ENCODE data around the gene MAP1S. TPM values are rescaled to one million over a fixed set of nuclear protein-coding genes. Genes with fewer than 3 reads are reported as not detected.

MAP1S gene
- total and polyA plus RNA-seq, 10 donors: 15.0 to 63.1 (median 35.5) TPM

DNA sequence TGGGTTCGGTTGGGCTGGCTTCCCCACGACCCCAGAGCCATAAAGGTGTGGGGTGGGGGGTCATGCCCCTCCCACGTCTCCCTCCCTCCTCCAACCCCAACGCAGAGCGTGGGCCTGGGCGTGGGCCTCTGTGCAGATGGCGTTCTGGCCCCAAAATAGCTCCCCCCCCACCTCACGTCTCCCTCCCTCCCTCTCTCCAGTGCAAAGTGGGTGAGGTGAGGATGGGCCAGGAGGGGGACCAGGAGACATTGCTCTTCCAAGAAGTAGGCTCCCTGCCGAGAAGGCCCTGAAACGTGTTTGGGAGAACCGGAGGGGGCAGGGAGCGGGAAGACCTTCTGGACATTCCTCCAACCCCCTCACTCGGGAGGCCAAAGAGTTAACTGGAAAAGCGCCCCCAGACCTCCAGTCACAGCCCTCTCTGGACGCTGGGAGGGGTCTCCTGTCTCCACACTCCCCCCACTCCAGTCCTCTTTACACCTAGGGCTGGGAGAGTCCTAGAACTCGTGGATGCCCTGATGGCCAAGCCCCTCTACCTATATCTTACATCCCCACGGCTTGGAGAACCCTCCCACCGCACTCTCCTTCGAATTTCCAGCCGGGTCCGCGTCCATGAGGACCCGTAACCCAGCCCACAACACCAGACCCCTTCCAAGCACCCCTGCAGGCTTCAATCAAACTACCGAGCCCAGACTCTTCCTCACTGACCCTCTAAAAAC is 32.0 kb upstream of the MAP1S start:
- intact Hi-C loops (cut with DNase I; ENCODE audit: low total_unique reads): no loop called here
- 3 to 10% (median 6%) methylated on average over 19 to 24 of the region's 24 CpGs for WGBS, 5 donors
- no peaks in the 10 kb centered on the region for H3K9me3 ChIP-seq

DNA sequence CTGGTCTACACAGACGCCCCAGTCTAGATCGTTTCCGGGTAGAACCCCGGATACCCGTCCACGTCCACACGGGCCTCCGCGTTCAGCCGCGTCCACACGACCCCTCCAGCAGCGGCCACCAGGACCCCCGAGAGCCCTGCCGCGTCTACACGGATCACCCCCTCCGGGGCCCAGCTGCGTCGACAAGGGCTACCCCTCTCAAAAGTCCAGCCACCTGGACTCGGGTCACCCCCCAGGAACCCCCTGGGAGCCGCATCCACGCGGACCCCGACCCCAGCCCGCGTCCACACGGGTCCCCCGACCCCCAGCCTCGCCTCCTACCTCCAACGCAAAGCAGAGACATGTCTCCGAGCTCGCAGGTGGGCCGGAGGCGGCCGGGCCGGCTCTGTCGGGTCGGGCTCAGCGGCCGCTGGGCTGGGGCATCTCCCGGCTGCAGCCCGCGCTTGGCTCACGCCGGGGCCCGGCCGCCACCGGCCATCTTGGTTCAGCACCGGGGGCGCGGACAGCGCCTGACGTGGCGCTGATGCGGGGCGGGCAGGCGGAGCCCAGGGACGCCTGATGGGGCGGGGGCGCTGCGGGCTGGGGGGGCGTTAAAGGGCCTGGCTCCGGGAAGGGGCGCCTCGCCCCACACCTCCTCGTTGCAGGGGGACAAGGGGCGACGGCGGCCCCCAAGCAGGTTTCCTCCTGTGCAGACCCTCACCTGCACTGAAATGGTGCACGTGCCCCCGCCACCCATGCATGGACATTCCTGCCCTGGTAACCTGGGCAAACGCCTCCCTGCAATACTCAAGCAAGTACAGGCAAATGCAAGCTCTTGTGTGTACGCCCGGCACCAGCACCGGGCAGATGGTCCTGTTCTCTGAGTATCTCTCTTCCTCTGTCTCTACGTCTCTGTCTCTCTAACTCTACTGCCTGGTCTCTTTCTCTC is 31.2 kb upstream of the MAP1S start, which contains the start of gene UNC13A:
TSS of gene UNC13A (minus strand) at position 498 of the 928 bp plus-strand sequence. CDS start at position 343, 155 bp downstream.
- Histone ChIP-seq H3K27me3 (replicated peaks in 1 of 7) (peaks cover 3 to 92% (median 42%) of the 10 kb centered on the region in 7 donors), H3K9me3 (no peaks in the 10 kb centered on the region), H3K36me3 (no peaks in the 10 kb centered on the region), H3K4me1 (peaks cover 11 to 32% (median 23%) of the 10 kb centered on the region in 6 donors), H3K27ac (no peak within 1 kb of the TSS), H3K4me3 (peak within 1 kb of the TSS in 1 of 8 donors; percentile 35)
- TF ChIP-seq, protein P1, sequence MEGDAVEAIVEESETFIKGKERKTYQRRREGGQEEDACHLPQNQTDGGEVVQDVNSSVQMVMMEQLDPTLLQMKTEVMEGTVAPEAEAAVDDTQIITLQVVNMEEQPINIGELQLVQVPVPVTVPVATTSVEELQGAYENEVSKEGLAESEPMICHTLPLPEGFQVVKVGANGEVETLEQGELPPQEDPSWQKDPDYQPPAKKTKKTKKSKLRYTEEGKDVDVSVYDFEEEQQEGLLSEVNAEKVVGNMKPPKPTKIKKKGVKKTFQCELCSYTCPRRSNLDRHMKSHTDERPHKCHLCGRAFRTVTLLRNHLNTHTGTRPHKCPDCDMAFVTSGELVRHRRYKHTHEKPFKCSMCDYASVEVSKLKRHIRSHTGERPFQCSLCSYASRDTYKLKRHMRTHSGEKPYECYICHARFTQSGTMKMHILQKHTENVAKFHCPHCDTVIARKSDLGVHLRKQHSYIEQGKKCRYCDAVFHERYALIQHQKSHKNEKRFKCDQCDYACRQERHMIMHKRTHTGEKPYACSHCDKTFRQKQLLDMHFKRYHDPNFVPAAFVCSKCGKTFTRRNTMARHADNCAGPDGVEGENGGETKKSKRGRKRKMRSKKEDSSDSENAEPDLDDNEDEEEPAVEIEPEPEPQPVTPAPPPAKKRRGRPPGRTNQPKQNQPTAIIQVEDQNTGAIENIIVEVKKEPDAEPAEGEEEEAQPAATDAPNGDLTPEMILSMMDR (IDR thresholded peaks at IDR 0.05 in 8 of 11, conservative IDR thresholded peaks at IDR 0.05 in 3 of 11): no peak
- TF ChIP-seq POLR2AphosphoS5 (IDR thresholded peaks at IDR 0.05) (peak in 1 of 3 donors; percentile 11), POLR2A (IDR thresholded peaks at IDR 0.05) (no peak)
- 4 to 6% (median 5%) methylated on average over 23 to 77 of the region's 77 CpGs for WGBS, 5 donors
- intact Hi-C loops (cut with DNase I; ENCODE audit: low total_unique reads): no loop called here
- peak; percentile 75 for DNase-seq

More for the DNA sequence above, 32.0 kb upstream of the MAP1S start:
- Histone ChIP-seq H3K27ac (no peak overlapping the region), H3K27me3 (replicated peaks in 1 of 7) (peaks cover 3 to 97% (median 42%) of the 10 kb centered on the region in 7 donors), H3K4me3 (peak overlapping the region in 1 of 8 donors; percentile 53), H3K4me1 (peaks cover 11 to 32% (median 23%) of the 10 kb centered on the region in 6 donors), H3K36me3 (no peaks in the 10 kb centered on the region)
- no peak for TF ChIP-seq POLR2A (IDR thresholded peaks at IDR 0.05)
- TF ChIP-seq, protein P1 (IDR thresholded peaks at IDR 0.05 in 8 of 11, conservative IDR thresholded peaks at IDR 0.05 in 3 of 11): no peak
- TF ChIP-seq POLR2AphosphoS5 (IDR thresholded peaks at IDR 0.05): no peak
- no peak for DNase-seq

DNA sequence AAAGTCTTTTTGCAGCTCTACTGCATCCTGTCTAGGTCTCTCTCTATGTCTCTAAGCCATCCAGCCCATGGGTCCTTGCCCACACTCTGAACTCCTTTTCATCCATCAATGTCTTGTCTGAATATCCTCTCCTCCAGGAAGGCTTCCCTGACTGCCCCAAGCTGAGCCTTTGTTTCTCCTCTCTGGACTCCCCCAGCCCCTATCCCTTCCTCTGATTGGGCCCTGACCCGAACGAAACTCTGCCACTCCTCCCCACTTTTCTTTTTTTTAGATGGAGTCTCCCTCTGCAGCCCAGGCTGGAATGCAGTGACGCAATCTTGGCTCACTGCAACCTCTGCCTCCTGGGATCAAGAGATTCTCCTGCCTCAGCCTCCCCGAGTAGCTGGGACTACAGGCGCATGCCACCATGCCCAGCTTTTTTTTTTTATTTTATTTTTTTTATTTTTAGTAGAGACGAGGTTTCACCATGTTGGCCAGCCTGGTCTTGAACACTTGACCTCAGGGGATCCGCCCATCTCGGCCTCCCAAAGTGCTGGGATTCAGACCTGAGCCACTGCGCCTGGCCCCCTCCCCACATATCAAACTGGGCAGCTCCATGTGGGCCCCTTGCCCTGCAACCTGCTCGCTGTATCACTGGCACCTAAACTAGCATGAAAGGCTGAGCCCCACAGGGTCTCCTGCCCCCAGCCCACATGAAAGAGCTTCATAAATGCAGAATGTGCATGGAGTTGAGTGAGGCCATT is 30.3 kb upstream of the MAP1S start:
- WGBS, 5 donors: 59 to 67% (median 66%) methylated on average over 10 of the region's 10 CpGs
- Histone ChIP-seq H3K9me3 (no peaks in the 10 kb centered on the region), H3K27ac (no peak overlapping the region), H3K36me3 (no peaks in the 10 kb centered on the region), H3K4me3 (no peak overlapping the region), H3K27me3 (replicated peaks in 1 of 7) (peaks cover 3 to 92% (median 42%) of the 10 kb centered on the region in 7 donors), H3K4me1 (peaks cover 11 to 32% (median 23%) of the 10 kb centered on the region in 6 donors)
- TF ChIP-seq POLR2A (IDR thresholded peaks at IDR 0.05) (no peak), POLR2AphosphoS5 (IDR thresholded peaks at IDR 0.05) (no peak)
- TF ChIP-seq, protein P1 (IDR thresholded peaks at IDR 0.05 in 8 of 11, conservative IDR thresholded peaks at IDR 0.05 in 3 of 11): no peak
- intact Hi-C loops (cut with DNase I; ENCODE audit: low total_unique reads): no loop called here
- no peak for DNase-seq

All from spleen (tissue), 11 donors.